Stimulated activated CD4-positive, alpha-beta T cell treated with anti-CD3 and anti-CD28 coated beads, Interleukin-12 subunit alpha, Interleukin-12 subunit beta, amount 100 ng/mL, for 24 hours (primary cell): Measurements from ENCODE around the gene PNPLA1.

Experiments
- DNase-seq, 2 experiments: peaks; one replicate each; pipeline ENCODE4 v3.0.0-alpha.2; 2020; ENCODE audit warnings: low read depth in 2 of 2

The PNPLA1 gene

GRCh38 chr6:36285187-36285671, 15.4 kb downstream of the PNPLA1 start:
- DNase-seq, result no peak

DNA sequence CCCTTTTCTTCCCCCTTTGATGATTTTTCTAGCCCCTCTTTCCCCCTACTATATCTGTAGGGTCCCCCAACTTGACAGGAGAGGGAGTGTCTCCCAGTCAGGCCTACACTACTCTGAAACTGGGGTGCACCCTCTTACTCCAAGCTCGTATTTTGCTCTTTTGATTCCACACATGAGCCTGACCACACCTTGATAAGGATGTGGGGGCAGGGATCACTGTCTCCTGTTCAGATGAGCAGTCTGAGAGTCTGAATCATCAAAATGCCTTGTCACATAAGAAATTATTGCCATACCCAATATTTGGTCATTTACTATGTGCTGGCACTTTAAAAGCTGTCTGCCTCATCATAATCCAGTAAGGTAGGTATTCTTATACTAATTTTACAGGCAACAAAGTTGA, 15.9 kb downstream of the PNPLA1 start:
- DNase-seq, result no peak

DNA sequence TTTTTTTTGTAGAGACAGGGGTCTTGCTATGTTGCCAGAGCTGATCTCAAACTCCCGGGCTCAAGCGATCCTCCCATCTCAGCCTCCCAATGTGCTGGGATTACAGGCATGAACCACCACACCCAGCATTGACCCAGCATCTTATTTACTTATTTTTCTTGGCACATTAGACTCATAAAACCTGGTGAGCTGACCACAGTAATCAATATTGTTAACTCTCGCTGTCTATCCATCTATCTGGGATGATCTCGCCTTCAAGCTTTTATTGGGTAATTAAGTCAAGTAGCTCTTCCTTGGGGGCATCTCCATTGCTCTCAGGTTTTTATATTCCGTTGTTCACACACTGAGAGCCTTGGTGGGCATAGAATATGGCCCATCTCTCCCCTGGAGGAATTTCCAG, 17.0 kb downstream of the PNPLA1 start:
- no peak for DNase-seq

DNA sequence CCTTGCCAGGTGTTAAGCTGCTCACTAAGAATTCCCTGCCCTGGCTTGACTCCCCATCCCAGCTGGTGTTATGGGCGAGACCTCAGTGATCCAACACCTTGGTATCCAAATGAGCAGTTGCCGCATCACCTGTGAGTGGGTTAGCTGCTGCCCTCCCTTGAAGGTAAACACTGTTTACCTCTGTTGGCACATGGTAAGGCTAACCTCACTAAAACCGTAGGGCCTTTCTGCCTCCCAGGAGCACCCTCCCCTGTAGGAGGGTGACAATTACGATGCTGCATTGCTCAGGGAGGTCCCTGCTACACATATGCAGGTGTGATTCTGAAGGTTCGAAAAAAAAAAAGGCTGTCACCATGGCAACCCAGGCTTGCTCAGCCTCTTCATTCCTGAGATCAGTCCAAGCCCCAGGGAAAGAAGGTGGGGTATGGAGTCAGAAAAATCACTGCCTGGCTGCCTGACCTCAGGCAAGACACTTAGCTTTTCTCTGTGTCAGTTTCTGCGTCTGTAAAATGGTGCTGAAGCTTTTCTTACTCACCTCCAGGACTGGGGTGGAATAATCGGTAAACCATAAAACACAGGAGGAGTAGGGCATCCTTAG, 19.5 kb downstream of the PNPLA1 start:
- DNase-seq, result no peak

DNA sequence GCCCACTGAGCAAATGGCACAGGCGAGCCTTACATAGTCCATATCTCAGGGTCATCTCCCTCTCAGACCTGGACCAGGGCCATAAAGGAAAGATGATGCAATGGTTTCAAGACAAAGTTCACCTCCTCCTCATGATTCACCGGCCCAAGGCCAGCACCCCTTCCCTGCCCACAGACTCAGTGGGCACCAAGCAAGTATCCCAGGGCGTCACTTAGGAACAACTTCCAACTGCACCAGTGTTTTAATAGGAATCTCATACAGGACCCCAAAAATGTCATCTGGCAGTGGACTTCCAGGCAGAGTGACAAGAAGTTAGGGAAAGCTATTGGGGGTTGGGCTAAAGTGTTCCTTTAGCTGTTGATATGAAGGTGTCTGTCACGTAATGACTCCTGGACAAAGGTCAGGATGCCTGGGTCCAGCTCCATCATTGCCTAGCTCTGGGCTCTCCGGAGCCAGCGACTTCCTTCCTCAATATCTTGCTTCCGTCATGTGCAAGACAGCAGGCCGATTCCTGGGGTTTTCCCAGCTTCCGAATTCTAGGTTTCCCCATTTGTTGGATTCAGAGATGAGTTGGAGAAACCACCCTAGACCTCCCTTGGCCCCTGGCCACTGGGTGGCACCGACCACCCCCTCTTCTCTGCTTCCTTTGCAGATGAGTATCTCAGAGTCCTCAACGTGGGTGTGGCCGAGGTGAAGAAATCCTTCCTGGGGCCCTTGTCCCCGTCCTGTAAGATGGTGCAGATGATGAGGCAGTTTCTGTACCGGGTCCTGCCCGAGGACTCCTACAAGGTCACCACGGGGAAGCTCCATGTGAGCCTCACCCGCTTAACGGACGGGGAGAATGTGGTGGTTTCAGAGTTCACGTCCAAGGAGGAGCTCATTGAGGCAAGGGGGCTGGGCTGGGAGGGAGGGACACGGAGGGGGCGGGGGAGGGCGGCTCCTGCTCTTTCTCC, 21.1 kb downstream of the PNPLA1 start:
- no peak for DNase-seq

- DNase-seq, result no peak
These were observed 22.3 kb downstream of the PNPLA1 start for GRCh38 chr6:36292170-36292569.

DNA sequence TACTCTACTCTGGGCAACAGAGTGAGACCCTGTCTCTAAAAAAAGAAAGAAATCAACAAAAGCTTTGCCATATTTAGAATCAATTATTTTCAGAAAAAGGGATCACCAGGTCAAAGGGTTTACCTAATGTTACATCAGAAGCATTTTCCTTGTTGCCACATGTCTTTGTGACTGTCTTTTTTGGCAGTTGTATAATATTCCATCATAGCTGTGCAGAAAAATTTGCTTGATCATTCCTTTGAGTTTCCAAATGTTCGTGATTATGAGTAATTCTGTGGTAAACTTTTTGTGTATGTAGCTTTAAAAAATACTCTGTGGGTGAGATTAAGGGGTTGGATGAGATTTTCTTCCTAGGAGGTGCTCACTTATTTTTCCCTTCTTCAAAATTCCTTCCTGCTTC, 26.4 kb downstream of the PNPLA1 start:
- no peak for DNase-seq

- no peak for DNase-seq
These were observed 27.2 kb downstream of the PNPLA1 start for GRCh38 chr6:36297051-36297450.

DNA sequence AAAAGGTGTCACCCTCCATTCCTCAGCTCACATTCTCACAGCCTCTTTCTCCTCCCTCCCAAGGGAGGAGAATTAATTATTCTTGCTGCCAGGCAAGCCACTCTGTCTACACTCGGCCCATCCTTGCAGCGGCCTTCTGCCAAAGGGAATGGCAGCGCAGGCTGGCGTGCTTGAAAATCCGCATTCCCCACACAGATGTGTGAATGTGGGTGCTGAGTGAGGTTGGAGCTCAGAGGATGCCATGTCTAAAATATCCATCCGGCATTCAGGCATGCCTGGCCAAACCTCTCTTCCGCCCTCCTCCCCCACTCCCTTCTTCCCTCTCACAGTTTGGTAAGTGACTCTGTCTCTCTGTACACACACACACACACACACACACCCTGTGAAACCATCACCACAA, 27.7 kb downstream of the PNPLA1 start:
- DNase-seq, result no peak

- DNase-seq, result no peak
These were observed 28.2 kb downstream of the PNPLA1 start for GRCh38 chr6:36298027-36298426.

DNA sequence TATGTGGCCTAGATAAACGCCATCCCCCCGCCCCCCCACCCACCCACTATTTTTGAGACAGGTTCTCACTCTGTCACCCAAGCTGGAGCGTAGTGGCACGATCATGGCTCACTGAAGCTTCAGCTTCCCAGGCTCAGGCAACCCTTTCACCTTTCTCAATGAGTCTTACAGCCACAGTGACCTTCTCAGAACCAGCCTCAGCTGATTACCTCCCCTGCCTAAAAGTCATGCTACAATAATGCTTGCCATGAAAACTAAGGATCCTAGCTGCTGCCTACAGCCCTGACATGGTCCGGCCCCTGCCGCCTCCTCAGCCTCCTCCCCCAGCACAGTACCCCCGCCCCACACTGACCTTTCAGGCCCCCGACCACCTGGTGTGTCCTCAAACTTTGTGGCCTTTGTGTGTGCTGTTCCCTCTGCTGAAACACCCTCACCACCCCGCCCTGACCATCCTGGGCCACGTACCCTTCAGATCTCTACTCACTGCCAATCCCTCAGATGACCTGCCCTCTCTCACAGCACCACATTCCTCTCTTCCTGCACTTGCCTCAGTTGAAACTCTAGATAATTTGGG, 31.3 kb downstream of the PNPLA1 start:
- DNase-seq, result no peak

GRCh38 chr6:36301781-36302180, 31.9 kb downstream of the PNPLA1 start:
- DNase-seq, result no peak

DNA sequence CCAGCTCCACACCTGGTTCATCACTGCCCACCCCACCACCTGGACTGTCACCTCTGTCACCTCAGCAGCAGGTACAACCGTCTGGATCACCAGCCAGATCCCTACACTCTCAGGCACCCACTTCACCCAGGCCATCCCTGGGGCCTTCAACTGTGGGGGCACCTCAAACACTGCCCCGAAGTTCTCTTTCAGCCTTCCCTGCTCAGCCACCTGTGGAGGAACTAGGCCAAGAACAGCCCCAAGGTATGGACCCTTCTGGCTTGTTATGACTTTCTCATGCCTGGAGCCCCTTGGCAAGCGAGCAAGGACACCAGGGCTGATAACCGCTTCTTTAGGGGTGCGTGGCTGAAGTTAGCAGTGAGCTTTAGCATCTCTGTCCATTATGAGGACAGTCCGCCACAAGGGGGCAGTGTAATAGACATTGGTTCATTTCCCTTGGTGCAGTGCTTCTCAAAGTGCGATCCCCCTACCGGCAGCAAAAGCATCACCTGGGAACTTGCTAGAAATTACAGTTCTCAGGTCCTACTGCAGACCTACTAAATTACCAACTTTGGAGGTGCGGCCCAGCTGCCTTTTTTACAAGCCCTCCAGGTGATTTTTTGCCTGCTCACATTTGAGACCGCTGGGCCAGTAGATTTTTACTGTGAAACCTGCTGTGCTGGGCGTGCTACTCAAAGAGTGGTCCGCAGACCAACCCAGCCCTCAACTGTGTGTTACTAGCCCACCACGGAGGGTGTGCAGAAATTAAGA, 32.5 kb downstream of the PNPLA1 start:
- DNase-seq, result peak; percentile 85 to 97

- no peak for DNase-seq
These were observed 36.0 kb downstream of the PNPLA1 start for GRCh38 chr6:36305885-36306284.

- no peak for DNase-seq
These were observed 36.5 kb downstream of the PNPLA1 start for GRCh38 chr6:36306375-36306774.

DNA sequence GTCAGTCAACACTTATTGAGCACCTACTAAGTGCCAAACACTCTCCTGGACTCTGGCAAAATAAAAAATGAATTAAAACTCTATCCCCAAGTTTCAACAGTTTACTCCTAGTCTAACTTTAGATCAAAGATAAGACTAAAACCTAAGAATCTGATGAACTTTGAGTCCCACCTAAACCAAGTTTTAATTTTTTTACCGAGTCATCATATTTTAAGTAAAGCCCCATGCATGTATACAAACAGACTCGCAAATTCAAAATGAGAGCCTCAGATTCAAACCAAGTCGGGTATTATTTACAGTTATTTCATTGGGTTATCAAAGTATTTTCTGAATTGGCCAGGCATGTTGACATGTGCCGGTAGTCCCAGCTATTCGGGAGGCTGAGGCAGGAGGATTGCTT, 38.7 kb downstream of the PNPLA1 start:
- DNase-seq, result no peak

- DNase-seq, result no peak
These were observed 39.3 kb downstream of the PNPLA1 start for GRCh38 chr6:36309203-36309602.

DNA sequence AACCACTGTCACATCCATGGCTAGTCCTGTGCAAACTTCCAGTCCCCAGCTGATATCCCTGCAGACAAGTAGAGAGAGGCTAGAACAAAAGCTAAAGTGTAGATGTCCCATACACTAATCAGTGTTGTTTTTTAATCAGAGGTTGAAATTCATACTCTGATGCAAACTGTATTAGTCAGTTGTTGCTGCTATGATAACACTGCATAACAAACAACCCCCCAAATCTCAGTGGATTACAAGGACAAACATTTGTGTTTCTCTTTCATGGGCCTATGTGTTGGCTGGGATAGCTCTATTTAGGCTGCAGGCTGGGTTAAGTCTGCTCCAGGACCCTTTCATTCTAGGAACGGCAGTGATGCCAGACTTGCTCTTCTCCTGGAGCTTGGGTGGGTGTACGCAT, 40.0 kb downstream of the PNPLA1 start:
- DNase-seq, result no peak

DNA sequence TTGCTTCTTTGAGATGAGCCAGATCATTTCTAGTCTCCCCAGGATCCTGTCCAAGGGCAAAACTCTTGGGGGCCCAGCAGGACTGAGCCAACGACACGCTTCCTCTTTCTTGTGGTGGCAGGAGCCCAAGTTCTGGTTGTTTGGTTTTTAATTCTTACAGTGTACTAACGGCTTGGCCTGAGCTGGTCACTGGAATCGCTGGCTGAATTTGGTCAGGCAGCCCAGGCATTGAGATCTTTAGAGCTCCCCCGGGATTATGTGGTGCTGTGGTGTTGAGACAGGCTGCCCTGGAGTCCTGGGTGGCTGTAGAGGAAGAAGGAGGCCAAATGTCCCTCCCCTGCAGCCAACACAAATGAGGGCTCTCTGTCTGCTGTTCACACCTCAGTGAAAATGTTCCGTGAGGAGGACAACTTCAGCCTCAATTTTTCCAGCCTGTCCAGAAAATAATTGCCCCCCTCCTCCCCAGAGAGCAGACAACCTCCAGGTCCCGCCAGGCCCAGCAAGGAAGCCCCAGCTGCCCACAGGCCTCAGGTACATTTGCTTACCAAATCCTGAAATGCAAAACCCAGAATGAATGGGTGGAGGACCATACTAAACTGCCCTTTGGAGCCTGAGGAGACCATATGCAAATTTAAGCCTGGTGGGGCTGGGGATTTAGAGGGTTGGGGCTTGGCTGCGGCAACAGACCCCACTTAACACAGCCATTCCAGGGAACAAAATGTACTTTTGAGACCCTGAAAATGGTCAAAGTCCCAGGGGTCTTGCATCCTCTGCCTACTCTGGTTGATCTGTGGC, 43.2 kb downstream of the PNPLA1 start:
- DNase-seq, result no peak

DNA sequence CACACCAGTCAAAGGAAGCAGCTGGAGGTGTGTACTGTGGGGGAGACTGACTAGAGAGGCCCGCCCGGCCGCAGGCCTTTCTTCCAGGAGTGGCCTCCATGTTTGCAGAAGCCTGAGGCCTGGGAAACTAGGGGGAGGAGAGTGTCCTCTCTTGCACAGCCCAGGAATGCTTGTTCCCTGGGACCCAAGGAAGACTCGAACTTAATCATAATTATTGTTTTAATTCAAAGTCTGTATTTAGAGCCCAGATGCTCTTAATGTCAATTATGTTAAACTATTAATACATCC, 43.7 kb downstream of the PNPLA1 start:
- DNase-seq, result no peak

DNA sequence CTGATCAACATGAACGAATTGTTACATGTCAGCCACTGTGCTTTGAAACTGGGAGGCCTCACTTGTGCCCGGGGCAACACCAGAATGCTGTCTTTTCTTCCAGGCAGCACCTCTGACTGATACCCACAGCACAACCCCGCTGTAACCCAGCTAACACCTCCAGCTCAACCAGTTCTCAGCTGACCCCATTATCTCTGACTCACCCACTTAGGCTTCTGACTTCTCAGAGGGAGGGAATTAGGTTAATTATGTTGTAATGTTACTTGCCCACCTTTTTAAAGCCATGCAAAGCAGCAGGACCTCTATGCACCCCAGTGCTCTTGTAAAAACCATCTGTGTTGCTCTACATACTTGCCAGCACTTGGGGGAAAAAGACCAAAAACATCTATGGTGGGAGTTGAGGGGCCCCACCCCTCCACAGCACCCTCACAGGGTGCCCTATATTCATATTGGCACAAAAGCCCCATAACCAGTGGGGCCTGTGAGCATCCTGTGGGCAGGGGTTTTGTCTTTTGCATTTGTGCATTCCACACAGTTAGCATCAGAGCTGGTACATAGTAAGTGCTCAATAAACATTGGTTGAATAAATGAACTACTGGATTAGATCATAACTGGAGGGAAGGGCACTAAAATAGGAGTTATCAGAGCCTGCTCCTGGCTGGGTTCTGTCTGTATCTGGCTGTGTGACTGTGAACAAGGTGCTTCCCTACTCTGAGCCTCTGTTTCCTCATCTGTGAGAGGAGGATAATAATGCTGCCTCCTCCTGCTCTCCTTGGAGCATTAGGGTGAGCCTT, 44.6 kb downstream of the PNPLA1 start:
- no peak for DNase-seq
